Activated T-cell treated with anti-CD3 and anti-CD28 coated beads, Interleukin-2, amount 50 U/mL, for 72 hours (primary cell): ENCODE results near the gene LHX2. TPM values are rescaled to one million over a fixed set of nuclear protein-coding genes. Genes with fewer than 3 reads are reported as not detected.

ENCODE experiments used
- ATAC-seq, 2 donors: fragments of 150-1000 bp; cut with Tn5 transposase; replicated peaks in 1 of 2; 2 replicates each; pipeline ENCODE4 v1.10.0; 2021; ENCODE audit warnings: moderate library complexity in 2 of 2, mild to moderate bottlenecking in 1 of 2
- DNase-seq, 2 donors: peaks; one replicate each; pipeline ENCODE4 v3.0.0; 2021 to 2022; ENCODE audit warnings: mixed read lengths in 1 of 2
- H3K27ac Mint-ChIP-seq: one replicate; pipeline ENCODE4 v1.8.0; 2022; ENCODE audit warnings: mild to moderate bottlenecking, moderate library complexity, mixed read lengths
- H3K27me3 Mint-ChIP-seq: one replicate; pipeline ENCODE4 v1.8.0; 2022; ENCODE audit warnings: low read depth, mixed read lengths
- H3K36me3 Mint-ChIP-seq, 2 donors: one replicate each; pipeline ENCODE4 v1.8.0; 2022; ENCODE audit warnings: mixed read lengths in 2 of 2, mild to moderate bottlenecking in 1 of 2; ENCODE audit not compliant: insufficient read depth in 2 of 2
- H3K4me1 Mint-ChIP-seq: one replicate; pipeline ENCODE4 v1.8.0; 2022; ENCODE audit warnings: low read depth, mixed read lengths
- H3K4me3 Mint-ChIP-seq, 2 donors: one replicate each; pipeline ENCODE4 v1.8.0; 2022; ENCODE audit warnings: mild to moderate bottlenecking in 2 of 2, mixed read lengths in 2 of 2, moderate library complexity in 2 of 2
- H3K9me3 Mint-ChIP-seq, 2 donors: one replicate each; pipeline ENCODE4 v1.8.0; 2022; ENCODE audit warnings: mixed read lengths in 2 of 2
- total RNA-seq, 2 donors: library from RNA; stranded (reverse); gene quantifications; one replicate each; pipeline ENCODE4 v1.2.3, GENCODE V29; 2022

Gene LHX2
- total RNA-seq, 2 donors from 2014 or later = not detected

- Mint-ChIP-seq H3K27me3 (peaks cover 21% of the 10 kb centered on the region), H3K4me3 (no peak overlapping the region), H3K9me3 (peaks cover 3 to 8% of the 10 kb centered on the region in 2 donors), H3K4me1 (no peaks in the 10 kb centered on the region), H3K36me3 (peaks cover 6 to 7% of the 10 kb centered on the region in 2 donors), H3K27ac (no peak overlapping the region)
- ATAC-seq = no peak
- DNase-seq = no peak
Observed at GRCh38 chr9:124082622-124083021, 71.1 kb downstream of the LHX2 start.

Other genes starting within 250 kb of the LHX2 start
- 10 to 100 TPM; 18.3 to 18.5 TPM for gene DENND1A, start 81.6 kb upstream of the LHX2 start, total RNA-seq
- 1 to 10 TPM; 8.1 to 8.5 TPM for gene NEK6, start 246.2 kb downstream of the LHX2 start, total RNA-seq